Mononuclear cell (primary cell): ENCODE data around the gene TMEM255B. TPM values are rescaled to one million over a fixed set of nuclear protein-coding genes. Genes with fewer than 3 reads are reported as not detected.

Experiments used
- total RNA-seq: library from RNA; depleted of rRNA; stranded (reverse); fragments of >200 nt; gene quantifications from one replicate; pipeline ENCODE4 v1.2.3, GENCODE V29; 2012

TMEM255B gene
- total RNA-seq, 1 donor = 0.84 TPM

Other genes starting within 250 kb of the TMEM255B start
- 20.3 TPM for gene TFDP1, start 174.5 kb upstream of the TMEM255B start, total RNA-seq
- gene ATP4B, start 101.0 kb upstream of the TMEM255B start, total RNA-seq = not detected
- not detected for gene GRK1, start 92.0 kb upstream of the TMEM255B start, total RNA-seq
- 3.3 TPM for gene GAS6, start 104.8 kb downstream of the TMEM255B start, total RNA-seq
- gene C13orf46, start 214.8 kb downstream of the TMEM255B start, total RNA-seq = 1.5 TPM